Measurements from ENCODE around the gene PCSK6.

Gene PCSK6

DNA sequence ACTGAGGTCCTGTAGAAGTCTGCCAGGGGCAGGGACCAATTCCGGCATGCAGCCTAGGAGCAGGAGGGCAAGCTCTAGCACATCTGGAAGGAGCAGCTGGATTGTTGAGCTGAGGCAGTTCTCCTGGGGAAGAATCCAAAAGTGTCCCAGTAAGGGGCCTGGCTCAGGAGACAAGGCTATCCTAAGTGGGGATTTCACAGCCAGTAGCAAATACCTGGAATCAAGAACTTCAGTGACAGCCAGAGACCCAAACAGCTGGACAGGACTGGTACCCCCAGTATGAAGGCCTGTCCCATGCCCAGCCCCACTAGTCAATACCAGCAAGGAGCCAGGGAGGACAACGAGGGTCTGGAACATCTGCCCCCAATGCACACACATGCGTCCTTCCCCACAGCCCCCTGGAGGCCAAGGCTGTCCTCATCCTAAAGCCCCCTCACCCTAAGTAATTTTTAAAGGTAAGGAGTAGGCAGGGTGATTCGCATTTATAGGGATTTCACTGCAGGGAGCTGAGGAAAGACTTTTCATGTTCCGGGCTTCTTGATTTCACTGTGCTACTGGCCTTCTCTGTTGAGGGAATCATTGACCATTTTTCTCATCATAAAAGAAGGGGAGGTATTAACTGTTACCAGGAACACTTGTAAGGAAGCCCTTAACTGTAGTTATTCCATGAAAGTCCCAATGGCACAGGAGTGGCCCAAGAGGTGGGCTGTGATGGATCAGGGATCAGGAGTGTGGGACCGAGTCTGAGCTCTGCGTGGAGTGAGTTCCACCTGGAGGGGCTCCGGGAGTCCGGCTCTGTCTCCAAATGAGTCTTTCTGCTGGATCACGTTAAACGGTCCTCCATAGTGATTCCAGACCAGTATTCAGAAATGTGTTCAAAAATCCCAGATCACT lies 235.1 kb downstream of the PCSK6 start:
- Histone ChIP-seq H3K27ac (no peak overlapping the region), H3K27me3 (replicated peaks) (no peaks in the 10 kb centered on the region), H3K36me3 (replicated peaks) (no peaks in the 10 kb centered on the region), H3K4me3 (ENCODE audit: low read depth, low read length) (no peak overlapping the region)
- TF ChIP-seq, protein P1, sequence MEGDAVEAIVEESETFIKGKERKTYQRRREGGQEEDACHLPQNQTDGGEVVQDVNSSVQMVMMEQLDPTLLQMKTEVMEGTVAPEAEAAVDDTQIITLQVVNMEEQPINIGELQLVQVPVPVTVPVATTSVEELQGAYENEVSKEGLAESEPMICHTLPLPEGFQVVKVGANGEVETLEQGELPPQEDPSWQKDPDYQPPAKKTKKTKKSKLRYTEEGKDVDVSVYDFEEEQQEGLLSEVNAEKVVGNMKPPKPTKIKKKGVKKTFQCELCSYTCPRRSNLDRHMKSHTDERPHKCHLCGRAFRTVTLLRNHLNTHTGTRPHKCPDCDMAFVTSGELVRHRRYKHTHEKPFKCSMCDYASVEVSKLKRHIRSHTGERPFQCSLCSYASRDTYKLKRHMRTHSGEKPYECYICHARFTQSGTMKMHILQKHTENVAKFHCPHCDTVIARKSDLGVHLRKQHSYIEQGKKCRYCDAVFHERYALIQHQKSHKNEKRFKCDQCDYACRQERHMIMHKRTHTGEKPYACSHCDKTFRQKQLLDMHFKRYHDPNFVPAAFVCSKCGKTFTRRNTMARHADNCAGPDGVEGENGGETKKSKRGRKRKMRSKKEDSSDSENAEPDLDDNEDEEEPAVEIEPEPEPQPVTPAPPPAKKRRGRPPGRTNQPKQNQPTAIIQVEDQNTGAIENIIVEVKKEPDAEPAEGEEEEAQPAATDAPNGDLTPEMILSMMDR (IDR thresholded peaks at IDR 0.05; ENCODE audit: low read depth, low read length, missing control alignments) = no peak
- no peak for DNase-seq
- in situ Hi-C loops (cut with HindIII; ENCODE audit: low pct_ligation_motif_present, low sequenced_read_pairs) = loop anchor here (10.0 kb wide), 1 partner anchor 230 kb away; no protein-coding TSS in a partner anchor

Measured in brain microvascular endothelial cell (primary cell).